ENCODE data around the gene RNASEH1.

DNA sequence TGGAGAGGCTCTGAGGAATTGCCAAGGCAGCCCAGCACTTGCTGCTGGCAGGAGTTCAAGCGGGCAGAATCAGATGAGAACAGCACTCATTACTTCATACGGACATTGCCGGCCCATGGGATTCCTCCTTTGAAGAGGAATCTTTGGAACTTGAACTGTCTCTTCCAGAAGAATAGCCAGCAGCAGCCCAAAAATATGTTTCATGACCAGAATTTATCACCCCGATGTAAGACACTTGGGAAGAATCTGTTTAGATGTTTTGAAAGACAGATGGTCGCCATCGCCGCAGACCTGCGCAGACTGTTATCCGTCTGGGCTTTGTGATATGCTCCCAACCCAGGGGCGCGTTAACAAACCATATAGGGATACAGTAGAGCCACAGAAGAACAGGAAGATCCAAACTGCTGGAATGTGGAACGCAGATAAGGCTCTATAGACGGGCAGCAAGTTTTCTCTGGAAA lies 35.1 kb downstream of the RNASEH1 start:
- TF ChIP-seq, protein P1, sequence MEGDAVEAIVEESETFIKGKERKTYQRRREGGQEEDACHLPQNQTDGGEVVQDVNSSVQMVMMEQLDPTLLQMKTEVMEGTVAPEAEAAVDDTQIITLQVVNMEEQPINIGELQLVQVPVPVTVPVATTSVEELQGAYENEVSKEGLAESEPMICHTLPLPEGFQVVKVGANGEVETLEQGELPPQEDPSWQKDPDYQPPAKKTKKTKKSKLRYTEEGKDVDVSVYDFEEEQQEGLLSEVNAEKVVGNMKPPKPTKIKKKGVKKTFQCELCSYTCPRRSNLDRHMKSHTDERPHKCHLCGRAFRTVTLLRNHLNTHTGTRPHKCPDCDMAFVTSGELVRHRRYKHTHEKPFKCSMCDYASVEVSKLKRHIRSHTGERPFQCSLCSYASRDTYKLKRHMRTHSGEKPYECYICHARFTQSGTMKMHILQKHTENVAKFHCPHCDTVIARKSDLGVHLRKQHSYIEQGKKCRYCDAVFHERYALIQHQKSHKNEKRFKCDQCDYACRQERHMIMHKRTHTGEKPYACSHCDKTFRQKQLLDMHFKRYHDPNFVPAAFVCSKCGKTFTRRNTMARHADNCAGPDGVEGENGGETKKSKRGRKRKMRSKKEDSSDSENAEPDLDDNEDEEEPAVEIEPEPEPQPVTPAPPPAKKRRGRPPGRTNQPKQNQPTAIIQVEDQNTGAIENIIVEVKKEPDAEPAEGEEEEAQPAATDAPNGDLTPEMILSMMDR (IDR thresholded peaks at IDR 0.05; ENCODE audit: low read depth, low read length, poor library complexity, severe bottlenecking): no peak
- TF ChIP-seq EZH2phosphoT487 (IDR thresholded peaks at IDR 0.05; ENCODE audit: borderline replicate concordance, low read length): no peak

All from DOHH2 (cell line).